Fibroblast of mammary gland (primary cell): ENCODE results near the gene HCLS1.
"Not testable (repeated sequence)": the region's sequence is repeated elsewhere in the genome, so short reads cannot be mapped to it uniquely, and the experiment has no call there.

Source experiments
- DNase-seq: peaks from one replicate; pipeline ENCODE4 v3.0.0-alpha.2; 2010; ENCODE audit warnings: low read depth
- H3K4me3 ChIP-seq: 2 replicates; pipeline ENCODE4 v1.5.1; 2011; ENCODE audit warnings: low read depth, mild to moderate bottlenecking, low read length, moderate library complexity; ENCODE audit not compliant: control insufficient read depth
- CTCF ChIP-seq: conservative IDR thresholded peaks from 2 replicates; pipeline ENCODE4 v1.5.1; 2011; ENCODE audit warnings: low read depth, low read length, inconsistent platforms; ENCODE audit not compliant: control insufficient read depth, insufficient read depth

The HCLS1 gene

GRCh38 chr3:121601212-121601812, 59.4 kb downstream of the HCLS1 start:
- no peak for DNase-seq
- H3K4me3 ChIP-seq = no peak overlapping the region
- TF ChIP-seq CTCF = no peak

- DNase-seq = not testable (repeated sequence)
Observed at GRCh38 chr3:121599900-121600299, 60.8 kb downstream of the HCLS1 start.

GRCh38 chr3:121598564-121598963, 62.1 kb downstream of the HCLS1 start:
- no peak overlapping the region for H3K4me3 ChIP-seq
- no peak for DNase-seq
- no peak for TF ChIP-seq CTCF

More at GRCh38 chr3:121599900-121600299, 60.8 kb downstream of the HCLS1 start:
- H3K4me3 ChIP-seq = not testable (repeated sequence)

GRCh38 chr3:121595765-121596406, 64.8 kb downstream of the HCLS1 start:
- H3K4me3 ChIP-seq = no peak overlapping the region
- no peak for TF ChIP-seq CTCF
- DNase-seq = no peak

GRCh38 chr3:121594850-121595249, 65.9 kb downstream of the HCLS1 start:
- no peak overlapping the region for H3K4me3 ChIP-seq
- no peak for DNase-seq
- TF ChIP-seq CTCF = no peak

- not testable (repeated sequence) for H3K4me3 ChIP-seq, DNase-seq
Observed at GRCh38 chr3:121593806-121594205, 66.9 kb downstream of the HCLS1 start.

GRCh38 chr3:121592856-121593702, 67.6 kb downstream of the HCLS1 start, which contains the start of gene FBXO40:
Gene FBXO40 (plus strand): TSS chr3:121593379. CDS start chr3:121620576, 27,197 bp downstream.
- no peak within 1 kb of the TSS for H3K4me3 ChIP-seq
- TF ChIP-seq CTCF = no peak
- no peak for DNase-seq
